ENCODE data around the gene STK36. TPM values are rescaled to one million over a fixed set of nuclear protein-coding genes. Genes with fewer than 3 reads are reported as not detected.

Gene STK36
- total RNA-seq, 3 donors from 2014 or later (not counting 1 experiment from before 2014, with no cell fraction given): 20.0 to 20.3 (median 20.2) TPM

- Mint-ChIP-seq H3K36me3 (no peaks in the 10 kb centered on the region), H3K27ac (peak overlapping the region; percentile 94 to 97), H3K4me1 (peaks cover 12 to 27% of the 10 kb centered on the region in 2 donors), H3K27me3 (ENCODE audit: low read depth in 2 of 2) (no peaks in the 10 kb centered on the region), H3K4me3 (peak overlapping the region; percentile 99), H3K9me3 (no peaks in the 10 kb centered on the region)
- WGBS (ENCODE audit: insufficient coverage): 28% methylated on average over 5 of the region's 5 CpGs
- no peak for ATAC-seq
- Histone ChIP-seq H3K36me3 (ENCODE audit: control insufficient read depth, insufficient read depth, low read length) (peaks cover 5% of the 10 kb centered on the region), H3K9me3 (ENCODE audit: control insufficient read depth, insufficient read depth, low read length) (no peaks in the 10 kb centered on the region), H3K4me1 (ENCODE audit: control insufficient read depth, insufficient read depth, low read length) (peaks cover 10% of the 10 kb centered on the region), H3K4me3 (ENCODE audit: low read length) (peak overlapping the region; percentile 76), H3K27ac (ENCODE audit: low read length) (peak overlapping the region; percentile 78), H3K27me3 (ENCODE audit: control insufficient read depth, insufficient read depth, low read length) (no peaks in the 10 kb centered on the region)
- intact Hi-C loops (cut with micrococcal nuclease): loop anchor here (1.0 to 5.0 kb wide), 3 partner anchors 54 to 186 kb away; partner anchors contain the start of genes BCS1L and ZNF142
- TF ChIP-seq CTCF (IDR thresholded peaks at IDR 0.05): no peak
- peak in 1 of 2 donors; percentile 9 for DNase-seq
Observed at GRCh38 chr2:218711550-218711929, 39.7 kb downstream of the STK36 start.

GRCh38 chr2:218713922-218714321 is 42.0 kb downstream of the STK36 start:
- H3K36me3 Mint-ChIP-seq: no peaks in the 10 kb centered on the region
- H3K27me3 Mint-ChIP-seq (ENCODE audit: low read depth in 2 of 2): no peaks in the 10 kb centered on the region
- H3K4me1 Mint-ChIP-seq: peaks cover 12 to 34% of the 10 kb centered on the region in 2 donors
- no peak for TF ChIP-seq CTCF (IDR thresholded peaks at IDR 0.05)
- Histone ChIP-seq H3K27me3 (ENCODE audit: control insufficient read depth, insufficient read depth, low read length) (no peaks in the 10 kb centered on the region), H3K27ac (ENCODE audit: low read length) (no peak overlapping the region), H3K36me3 (ENCODE audit: control insufficient read depth, insufficient read depth, low read length) (peaks cover 5% of the 10 kb centered on the region), H3K4me3 (ENCODE audit: low read length) (no peak overlapping the region), H3K9me3 (ENCODE audit: control insufficient read depth, insufficient read depth, low read length) (no peaks in the 10 kb centered on the region), H3K4me1 (ENCODE audit: control insufficient read depth, insufficient read depth, low read length) (peaks cover 10% of the 10 kb centered on the region)
- H3K4me3 Mint-ChIP-seq: no peak overlapping the region
- no peaks in the 10 kb centered on the region for H3K9me3 Mint-ChIP-seq
- ATAC-seq (no peak), DNase-seq (no peak)
- intact Hi-C loops (cut with micrococcal nuclease): loop anchor here (5.0 kb wide), 2 partner anchors 57 to 183 kb away; partner anchors contain the start of genes BCS1L and ZNF142
- WGBS (ENCODE audit: insufficient coverage): 86% methylated on average over 2 of the region's 2 CpGs
- H3K27ac Mint-ChIP-seq: no peak overlapping the region

GRCh38 chr2:218716070-218716469 is 44.2 kb downstream of the STK36 start:
- no peaks in the 10 kb centered on the region for H3K9me3 Mint-ChIP-seq
- H3K4me3 Mint-ChIP-seq: no peak overlapping the region
- H3K4me1 Mint-ChIP-seq: peaks cover 11 to 37% of the 10 kb centered on the region in 2 donors
- DNase-seq: no peak
- Histone ChIP-seq H3K4me1 (ENCODE audit: control insufficient read depth, insufficient read depth, low read length) (peaks cover 3% of the 10 kb centered on the region), H3K27ac (ENCODE audit: low read length) (no peak overlapping the region), H3K9me3 (ENCODE audit: control insufficient read depth, insufficient read depth, low read length) (no peaks in the 10 kb centered on the region), H3K36me3 (ENCODE audit: control insufficient read depth, insufficient read depth, low read length) (peaks cover 5% of the 10 kb centered on the region), H3K4me3 (ENCODE audit: low read length) (no peak overlapping the region), H3K27me3 (ENCODE audit: control insufficient read depth, insufficient read depth, low read length) (no peaks in the 10 kb centered on the region)
- H3K27me3 Mint-ChIP-seq (ENCODE audit: low read depth in 2 of 2): no peaks in the 10 kb centered on the region
- intact Hi-C loops (cut with micrococcal nuclease): no loop called here
- no peak overlapping the region for H3K27ac Mint-ChIP-seq
- no peaks in the 10 kb centered on the region for H3K36me3 Mint-ChIP-seq
- no peak for TF ChIP-seq CTCF (IDR thresholded peaks at IDR 0.05)
- WGBS (ENCODE audit: insufficient coverage): 94% methylated on average over 4 of the region's 4 CpGs
- no peak for ATAC-seq

- no peaks in the 10 kb centered on the region for H3K4me1 ChIP-seq (ENCODE audit: control insufficient read depth, insufficient read depth, low read length)
- no peaks in the 10 kb centered on the region for H3K36me3 Mint-ChIP-seq
Observed at GRCh38 chr2:218717262-218717661, 45.4 kb downstream of the STK36 start.

More at GRCh38 chr2:218717262-218717661, 45.4 kb downstream of the STK36 start:
- Histone ChIP-seq H3K27me3 (ENCODE audit: control insufficient read depth, insufficient read depth, low read length) (no peaks in the 10 kb centered on the region), H3K4me3 (ENCODE audit: low read length) (no peak overlapping the region), H3K36me3 (ENCODE audit: control insufficient read depth, insufficient read depth, low read length) (peaks cover 5% of the 10 kb centered on the region), H3K9me3 (ENCODE audit: control insufficient read depth, insufficient read depth, low read length) (no peaks in the 10 kb centered on the region), H3K27ac (ENCODE audit: low read length) (no peak overlapping the region)
- TF ChIP-seq CTCF (IDR thresholded peaks at IDR 0.05): no peak
- Mint-ChIP-seq H3K9me3 (no peaks in the 10 kb centered on the region), H3K4me3 (no peak overlapping the region), H3K27ac (no peak overlapping the region), H3K4me1 (peaks cover 0 to 27% of the 10 kb centered on the region in 2 donors), H3K27me3 (ENCODE audit: low read depth in 2 of 2) (no peaks in the 10 kb centered on the region)
- DNase-seq: no peak
- WGBS (ENCODE audit: insufficient coverage): 76% methylated on average over 2 of the region's 3 CpGs
- intact Hi-C loops (cut with micrococcal nuclease): no loop called here
- no peak for ATAC-seq

Data from natural killer cell (primary cell).